CD4-positive, alpha-beta T cell (primary cell): ENCODE data around the gene GLI2. TPM values are rescaled to one million over a fixed set of nuclear protein-coding genes. Genes with fewer than 3 reads are reported as not detected.

Experiments used
- ATAC-seq: fragments of 200-7000 bp; cut with Tn5 transposase; one replicate; pipeline ENCODE4 v1.10.0; 2022; ENCODE audit warnings: mild to moderate bottlenecking; ENCODE audit not compliant: poor library complexity
- CTCF ChIA-PET: fragments of 350-600 bp; sonication (Branson Sonifier 250); formaldehyde crosslinking; loops from one replicate; lab custom pipeline; 2021; ENCODE audit warnings: antibody characterized with exemption, inconsistent platforms; lab: Charles Lee
- POLR2A ChIA-PET: fragments of 350-600 bp; sonication (Branson Sonifier 250); formaldehyde crosslinking; loops from one replicate; lab custom pipeline; 2021; ENCODE audit warnings: antibody characterized with exemption, inconsistent platforms; lab: Charles Lee
- DNase-seq, 14 experiments: peaks; one replicate each; pipeline ENCODE4 v3.0.0-alpha.2; 2013 to 2020; ENCODE audit warnings: mixed read lengths in 2 of 14
- H3K27ac ChIP-seq, 2 donors: one replicate each; pipeline versions ENCODE4 v1.5.1 to v1.7.0; 2013; ENCODE audit warnings: low read length in 2 of 2, low read depth in 1 of 2, mild to moderate bottlenecking in 1 of 2
- H3K27me3 ChIP-seq, 2 experiments: 1 replicate in 1 of 2; 2 replicates in 1 of 2; pipeline versions ENCODE4 v1.6.1 to v1.7.0; 2013; ENCODE audit warnings: low read length in 2 of 2, control low read depth in 1 of 2, mild to moderate bottlenecking in 1 of 2, moderate library complexity in 1 of 2; ENCODE audit not compliant: insufficient read depth in 2 of 2, control insufficient read depth in 1 of 2
- H3K36me3 ChIP-seq: one replicate; pipeline ENCODE4 v1.6.1; 2013; ENCODE audit warnings: low read length, control low read depth; ENCODE audit not compliant: insufficient read depth
- H3K4me1 ChIP-seq: one replicate; pipeline ENCODE4 v1.6.1; 2013; ENCODE audit warnings: low read length, control low read depth; ENCODE audit not compliant: insufficient read depth
- H3K4me3 ChIP-seq: one replicate; pipeline ENCODE4 v1.5.1; 2013; ENCODE audit warnings: mild to moderate bottlenecking, low read length, moderate library complexity
- H3K9me3 ChIP-seq, 2 experiments: 1 replicate in 1 of 2; 2 replicates in 1 of 2; pipeline versions ENCODE4 v1.6.1 to v1.7.0; 2013; ENCODE audit warnings: low read length in 2 of 2, mild to moderate bottlenecking in 2 of 2, control low read depth in 1 of 2, moderate library complexity in 1 of 2; ENCODE audit not compliant: control insufficient read depth in 1 of 2, insufficient read depth in 1 of 2
- H3K27ac Mint-ChIP-seq: one replicate; pipeline ENCODE4 v1.8.0; 2020; ENCODE audit warnings: mixed read lengths
- H3K27me3 Mint-ChIP-seq: one replicate; pipeline ENCODE4 v1.8.0; 2021; ENCODE audit warnings: mixed read lengths
- H3K36me3 Mint-ChIP-seq: one replicate; pipeline ENCODE4 v1.8.0; 2021; ENCODE audit warnings: low read depth, mixed read lengths
- H3K4me1 Mint-ChIP-seq: one replicate; pipeline ENCODE4 v1.8.0; 2021; ENCODE audit warnings: low read depth, mixed read lengths
- H3K4me3 Mint-ChIP-seq: one replicate; pipeline ENCODE4 v1.8.0; 2020; ENCODE audit warnings: mild to moderate bottlenecking, mixed read lengths
- H3K9me3 Mint-ChIP-seq: one replicate; pipeline ENCODE4 v1.8.0; 2020; ENCODE audit warnings: mixed read lengths
- intact Hi-C, 2 experiments: fragments of 100-400 bp; cut with DNase I in 1 of 2; cut with micrococcal nuclease in 1 of 2; formaldehyde crosslinking; loops; one replicate each; pipeline versions ENCODE4 v1.15.1 to v1.9.0; 2023 to 2025; cut with DNase I, micrococcal nuclease
- total RNA-seq, 174 experiments: library from RNA in 2 of 174; stranded (reverse) in 2 of 174; gene quantifications; one replicate each; pipeline ENCODE4 v1.2.3 and lab custom pipeline; 2021 to 2026
- TF ChIP-seq, protein P1 (sequence below): fragments of 200-600 bp; IDR thresholded peaks from one replicate; pipeline ENCODE4 v1.8.0; 2022; ENCODE audit warnings: antibody characterized with exemption, mild to moderate bottlenecking

The GLI2 gene
- total RNA-seq, 2 experiments from 2014 or later = not detected

DNA sequence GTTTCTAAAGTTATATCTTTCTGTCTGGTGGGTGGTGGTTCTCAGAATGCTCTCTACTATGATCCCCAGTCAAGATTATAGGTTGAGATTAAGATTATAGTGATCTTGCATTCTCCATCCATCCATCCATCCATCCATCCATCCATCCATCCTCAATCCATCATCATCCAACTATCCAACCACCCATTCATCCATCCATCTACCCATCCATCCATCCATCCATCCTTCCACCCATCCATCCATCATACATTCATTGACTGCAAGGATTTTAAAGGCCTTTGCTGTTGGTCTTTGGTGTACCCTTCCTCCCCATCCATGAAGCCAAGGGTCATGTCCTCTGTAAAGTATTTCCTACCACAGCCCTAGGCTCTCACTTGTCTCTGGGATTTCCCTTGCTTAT, 13.1 kb downstream of the GLI2 start:
- intact Hi-C loops = no loop called here
- no peaks in the 10 kb centered on the region for H3K36me3 Mint-ChIP-seq
- no peaks in the 10 kb centered on the region for H3K9me3 Mint-ChIP-seq
- ChIA-PET POLR2A (no interaction called here), CTCF (no interaction called here)
- no peak overlapping the region for H3K4me3 Mint-ChIP-seq
- DNase-seq (no peak), ATAC-seq (no peak)
- H3K27ac Mint-ChIP-seq = no peak overlapping the region
- Histone ChIP-seq H3K36me3 (no peaks in the 10 kb centered on the region), H3K4me3 (no peak overlapping the region), H3K4me1 (no peaks in the 10 kb centered on the region), H3K9me3 (peaks cover 0 to 7% of the 10 kb centered on the region in 2 experiments), H3K27me3 (peaks cover 0 to 8% of the 10 kb centered on the region in 2 experiments), H3K27ac (no peak overlapping the region)
- TF ChIP-seq, protein P1, sequence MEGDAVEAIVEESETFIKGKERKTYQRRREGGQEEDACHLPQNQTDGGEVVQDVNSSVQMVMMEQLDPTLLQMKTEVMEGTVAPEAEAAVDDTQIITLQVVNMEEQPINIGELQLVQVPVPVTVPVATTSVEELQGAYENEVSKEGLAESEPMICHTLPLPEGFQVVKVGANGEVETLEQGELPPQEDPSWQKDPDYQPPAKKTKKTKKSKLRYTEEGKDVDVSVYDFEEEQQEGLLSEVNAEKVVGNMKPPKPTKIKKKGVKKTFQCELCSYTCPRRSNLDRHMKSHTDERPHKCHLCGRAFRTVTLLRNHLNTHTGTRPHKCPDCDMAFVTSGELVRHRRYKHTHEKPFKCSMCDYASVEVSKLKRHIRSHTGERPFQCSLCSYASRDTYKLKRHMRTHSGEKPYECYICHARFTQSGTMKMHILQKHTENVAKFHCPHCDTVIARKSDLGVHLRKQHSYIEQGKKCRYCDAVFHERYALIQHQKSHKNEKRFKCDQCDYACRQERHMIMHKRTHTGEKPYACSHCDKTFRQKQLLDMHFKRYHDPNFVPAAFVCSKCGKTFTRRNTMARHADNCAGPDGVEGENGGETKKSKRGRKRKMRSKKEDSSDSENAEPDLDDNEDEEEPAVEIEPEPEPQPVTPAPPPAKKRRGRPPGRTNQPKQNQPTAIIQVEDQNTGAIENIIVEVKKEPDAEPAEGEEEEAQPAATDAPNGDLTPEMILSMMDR = no peak
- no peaks in the 10 kb centered on the region for H3K4me1 Mint-ChIP-seq
- peaks cover 20% of the 10 kb centered on the region for H3K27me3 Mint-ChIP-seq

DNA sequence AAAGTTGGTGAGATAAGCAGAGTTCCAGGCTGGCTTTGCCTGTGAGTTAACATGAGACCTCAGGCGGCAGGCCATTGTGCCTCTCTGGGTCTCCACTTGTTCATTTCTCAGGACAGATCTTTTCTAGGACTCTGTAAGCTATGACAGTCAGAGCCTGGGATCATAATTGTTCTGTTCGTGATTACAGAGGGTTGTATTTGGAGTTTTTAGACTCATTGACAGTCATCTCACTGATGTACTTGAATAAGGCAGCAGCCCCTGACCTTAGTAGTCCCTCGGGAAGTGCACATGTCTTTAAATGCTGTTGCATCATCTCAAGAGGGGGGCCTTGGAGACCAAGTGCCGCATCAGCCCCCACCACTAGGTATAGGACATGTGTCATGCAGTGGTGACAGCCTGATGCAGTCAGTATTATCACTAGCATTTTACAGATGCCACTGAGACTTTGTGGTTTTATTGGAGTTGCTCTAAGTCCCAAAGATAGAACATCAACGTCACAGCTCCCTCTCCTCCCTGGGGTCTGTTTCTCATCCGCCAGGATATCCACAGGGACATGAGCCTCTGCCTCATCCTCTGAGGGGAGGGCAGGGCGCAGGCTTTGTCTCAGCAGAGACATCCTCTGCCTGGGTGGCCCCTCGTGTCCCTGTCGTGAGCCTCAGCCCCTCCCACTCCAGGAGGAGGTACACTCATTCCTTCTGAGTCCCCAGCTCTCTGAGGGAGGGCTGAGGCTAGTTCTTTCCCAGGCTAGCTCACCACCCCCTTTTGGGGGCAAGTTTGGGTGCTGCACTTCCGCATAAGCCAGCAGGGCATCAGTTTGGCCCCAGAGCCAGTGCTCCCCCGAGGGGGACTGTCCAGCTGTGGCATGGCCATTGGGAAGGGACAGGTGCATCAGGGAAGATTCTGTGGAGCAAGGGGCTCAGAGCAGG, 14.1 kb downstream of the GLI2 start:
- H3K27me3 ChIP-seq = peaks cover 0 to 5% of the 10 kb centered on the region in 2 experiments
- no peaks in the 10 kb centered on the region for H3K36me3 Mint-ChIP-seq
- no peaks in the 10 kb centered on the region for H3K9me3 Mint-ChIP-seq
- ATAC-seq (no peak), DNase-seq (no peak)
- intact Hi-C loops = no loop called here
- POLR2A ChIA-PET = no interaction called here
- peaks cover 0 to 7% of the 10 kb centered on the region in 2 experiments for H3K9me3 ChIP-seq
- no peaks in the 10 kb centered on the region for H3K4me1 Mint-ChIP-seq
- no peak overlapping the region for H3K27ac Mint-ChIP-seq
- CTCF ChIA-PET = no interaction called here
- no peak overlapping the region for H3K4me3 Mint-ChIP-seq
- H3K27ac ChIP-seq = no peak overlapping the region
- H3K27me3 Mint-ChIP-seq = peaks cover 9% of the 10 kb centered on the region
- no peaks in the 10 kb centered on the region for H3K36me3 ChIP-seq
- TF ChIP-seq, protein P1 = no peak
- H3K4me1 ChIP-seq = no peaks in the 10 kb centered on the region
- no peak overlapping the region for H3K4me3 ChIP-seq

DNA sequence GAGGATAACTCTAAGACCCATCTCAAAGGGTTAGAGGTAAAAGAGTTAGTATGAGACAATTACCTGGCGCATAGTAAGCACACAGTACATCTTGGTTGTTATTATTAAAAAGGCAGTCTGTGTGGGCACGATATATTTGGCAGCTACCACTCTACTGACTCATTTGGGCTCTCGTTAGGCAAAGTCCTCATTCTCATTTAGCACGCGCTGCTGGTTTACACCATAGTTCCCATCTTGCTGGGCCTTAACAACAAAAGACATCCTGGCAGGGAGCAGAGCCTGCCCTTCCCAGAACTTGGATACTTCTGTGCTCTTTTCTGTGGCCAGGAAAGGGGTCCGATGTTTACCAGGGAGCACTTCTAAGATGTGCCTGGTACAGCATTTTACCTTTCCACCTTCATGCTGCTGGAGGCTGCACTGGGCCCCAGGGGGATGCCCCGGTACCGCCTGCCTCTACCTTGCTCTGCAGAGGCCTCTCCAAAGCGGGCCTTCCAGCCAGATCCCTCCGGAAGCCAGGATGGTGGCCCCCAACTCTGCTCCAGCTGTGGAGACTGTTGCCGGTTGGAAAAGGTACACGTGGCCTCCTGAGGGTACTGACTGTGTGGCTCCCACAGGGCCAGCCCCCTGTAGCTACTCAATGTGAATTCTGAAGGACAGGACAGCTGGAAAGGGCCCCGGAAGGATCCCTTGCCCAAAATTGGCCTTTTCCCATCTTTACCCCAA, 15.0 kb downstream of the GLI2 start:
- Mint-ChIP-seq H3K27me3 (peaks cover 4% of the 10 kb centered on the region), H3K9me3 (no peaks in the 10 kb centered on the region), H3K36me3 (no peaks in the 10 kb centered on the region), H3K27ac (no peak overlapping the region), H3K4me1 (no peaks in the 10 kb centered on the region), H3K4me3 (no peak overlapping the region)
- DNase-seq (no peak), ATAC-seq (no peak)
- CTCF ChIA-PET = no interaction called here
- Histone ChIP-seq H3K36me3 (no peaks in the 10 kb centered on the region), H3K9me3 (peaks cover 0 to 7% of the 10 kb centered on the region in 2 experiments), H3K27me3 (no peaks in the 10 kb centered on the region), H3K4me3 (no peak overlapping the region), H3K4me1 (no peaks in the 10 kb centered on the region), H3K27ac (no peak overlapping the region)
- TF ChIP-seq, protein P1 = no peak
- intact Hi-C loops = no loop called here
- POLR2A ChIA-PET = no interaction called here
